B cell (primary cell): ENCODE measurements around the gene ATP11A. TPM values are rescaled to one million over a fixed set of nuclear protein-coding genes. Genes with fewer than 3 reads are reported as not detected.

Experiments
- ATAC-seq: fragments of 200-7000 bp; cut with Tn5 transposase; one replicate; pipeline ENCODE4 v1.10.0; 2021; ENCODE audit warnings: low read depth, mild to moderate bottlenecking, moderate number of reproducible peaks, moderate library complexity
- CTCF ChIA-PET: fragments of 350-600 bp; sonication (Branson Sonifier 250); formaldehyde crosslinking; loops from one replicate; lab custom pipeline; 2021; ENCODE audit warnings: antibody characterized with exemption, inconsistent platforms; lab: Charles Lee
- POLR2A ChIA-PET: fragments of 350-600 bp; sonication (Branson Sonifier 250); formaldehyde crosslinking; loops from one replicate; lab custom pipeline; 2021; ENCODE audit warnings: antibody characterized with exemption; lab: Charles Lee
- DNase-seq: peaks from one replicate; pipeline ENCODE4 v3.0.0; 2013
- H2AFZ ChIP-seq: 2 replicates; pipeline ENCODE4 v1.6.1; 2012; ENCODE audit warnings: mild to moderate bottlenecking, low read depth, low read length; ENCODE audit not compliant: insufficient read depth, poor library complexity, severe bottlenecking
- H3K27ac ChIP-seq, 2 donors: 1 replicate in 1 of 2; 2 replicates in 1 of 2; pipeline ENCODE4 v1.5.1; 2012 to 2013; ENCODE audit warnings: low read length in 2 of 2, mild to moderate bottlenecking in 2 of 2, moderate library complexity in 1 of 2
- H3K27me3 ChIP-seq, 4 experiments: fragments of 200-600 bp in 1 of 4; sonication (generic) in 1 of 4; replicated peaks in 1 of 4; 1 replicate in 2 of 4; 2 replicates in 2 of 4; pipeline versions ENCODE4 v1.6.1 to v1.7.0; 2013 to 2016; ENCODE audit warnings: low read length in 3 of 4, mild to moderate bottlenecking in 2 of 4, mixed read lengths in 1 of 4, moderate library complexity in 1 of 4; ENCODE audit not compliant: insufficient read depth in 4 of 4, control insufficient read depth in 3 of 4; ENCODE audit errors: control extremely low read depth in 1 of 4
- H3K36me3 ChIP-seq, 2 experiments: replicated peaks in 1 of 2; 1 replicate in 1 of 2; 2 replicates in 1 of 2; pipeline versions ENCODE4 v1.6.1 to v1.7.1; 2013; ENCODE audit warnings: low read length in 1 of 2; ENCODE audit not compliant: insufficient read depth in 2 of 2, control insufficient read depth in 1 of 2; ENCODE audit errors: control extremely low read depth in 1 of 2, extremely low read depth in 1 of 2
- H3K4me1 ChIP-seq, 2 donors: fragments of 200-600 bp in 1 of 2; sonication (generic) in 1 of 2; 1 replicate in 1 of 2; 2 replicates in 1 of 2; pipeline versions ENCODE4 v1.5.1 to v1.6.1; 2013 to 2017; ENCODE audit warnings: low read length in 2 of 2; ENCODE audit not compliant: control insufficient read depth in 2 of 2, insufficient read depth in 2 of 2
- H3K4me2 ChIP-seq: replicated peaks from 2 replicates; pipeline ENCODE3; 2012; ENCODE audit warnings: mild to moderate bottlenecking, low read depth, low read length; ENCODE audit not compliant: poor library complexity, severe bottlenecking
- H3K4me3 ChIP-seq, 5 experiments: fragments of 200-600 bp in 1 of 5; sonication (generic) in 1 of 5; 1 replicate in 3 of 5; 2 replicates in 2 of 5; pipeline versions ENCODE4 v1.5.1 to v1.7.0; 2011 to 2016; ENCODE audit warnings: low read length in 4 of 5, mild to moderate bottlenecking in 4 of 5, low read depth in 2 of 5, control low read depth in 1 of 5, moderate library complexity in 1 of 5; ENCODE audit not compliant: insufficient read depth in 1 of 5; ENCODE audit errors: control extremely low read depth in 1 of 5, extremely low read depth in 1 of 5
- H3K79me2 ChIP-seq: fragments of 200-600 bp; sonication (generic); one replicate; pipeline ENCODE4 v1.6.0; 2016; ENCODE audit warnings: low read length; ENCODE audit not compliant: control insufficient read depth, insufficient read depth
- H3K9ac ChIP-seq: fragments of 200-600 bp; sonication (generic); 2 replicates; pipeline ENCODE4 v1.6.1; 2017; ENCODE audit warnings: mild to moderate bottlenecking, low read length, moderate library complexity
- H3K9me3 ChIP-seq, 3 donors: one replicate each; pipeline versions ENCODE4 v1.6.1 to v1.7.1; 2013; ENCODE audit warnings: low read length in 2 of 3; ENCODE audit not compliant: control insufficient read depth in 2 of 3, insufficient read depth in 1 of 3; ENCODE audit errors: control extremely low read depth in 1 of 3
- H4K20me1 ChIP-seq: 2 replicates; pipeline ENCODE4 v1.6.0; 2012; ENCODE audit warnings: mild to moderate bottlenecking, low read length; ENCODE audit not compliant: insufficient read depth, control insufficient read depth, poor library complexity, severe bottlenecking
- H3K27ac Mint-ChIP-seq: one replicate; pipeline ENCODE4 v1.8.0; 2021; ENCODE audit warnings: mixed read lengths
- H3K27me3 Mint-ChIP-seq: one replicate; pipeline ENCODE4 v1.8.0; 2021; ENCODE audit warnings: mixed read lengths
- H3K4me1 Mint-ChIP-seq: one replicate; pipeline ENCODE4 v1.8.0; 2021; ENCODE audit warnings: mixed read lengths
- H3K4me3 Mint-ChIP-seq: one replicate; pipeline ENCODE4 v1.8.0; 2021; ENCODE audit warnings: mixed read lengths
- H3K9me3 Mint-ChIP-seq: one replicate; pipeline ENCODE4 v1.8.0; 2022; ENCODE audit warnings: mixed read lengths; ENCODE audit not compliant: insufficient read depth
- EZH2 ChIP-seq: IDR thresholded peaks from 2 replicates; pipeline ENCODE4 v1.6.1; 2012; ENCODE audit warnings: borderline replicate concordance, low read depth, mild to moderate bottlenecking, moderate library complexity, low read length; ENCODE audit not compliant: insufficient read depth, poor library complexity, severe bottlenecking
- WGBS: methylation state at CpG from one replicate; pipeline ENCODE4 v1.1.5; 2013; ENCODE audit warnings: missing lambda C conversion rate; ENCODE audit not compliant: insufficient coverage; 5-methylcytosine and 5-hydroxymethylcytosine counted together
- intact Hi-C: fragments of 100-400 bp; cut with micrococcal nuclease; formaldehyde crosslinking; loops from one replicate; pipeline ENCODE4 v1.10.0; 2022
- polyA plus RNA-seq: library from polyadenylated mRNA; depleted of rRNA; stranded (reverse); fragments of >200 nt; gene quantifications from 2 replicates; pipeline ENCODE4 v1.2.3, GENCODE V29; 2012
- total RNA-seq, 2 donors: library from RNA; stranded (reverse); fragments of 120-200 nt in 1 of 2; gene quantifications; 1 replicate in 1 of 2; 2 replicates in 1 of 2; pipeline versions ENCODE4 v1.2.3 to v1.2.4, GENCODE V29; 2013 to 2022
- TF ChIP-seq, protein P1 (sequence below): fragments of 200-600 bp; IDR thresholded peaks from one replicate; pipeline ENCODE4 v1.8.0; 2022; ENCODE audit warnings: antibody characterized with exemption, mild to moderate bottlenecking

Gene ATP11A
- total and polyA plus RNA-seq, 2 donors (not counting 1 experiment from before 2014, with no cell fraction given): 36.9 to 60.3 TPM

GRCh38 chr13:112686987-112687386 is 2.9 kb upstream of the ATP11A start:
- no peak overlapping the region for H3K4me3 ChIP-seq
- no peaks in the 10 kb centered on the region for H3K79me2 ChIP-seq
- DNase-seq: no peak
- peaks cover 4% of the 10 kb centered on the region for H4K20me1 ChIP-seq
- H2AFZ ChIP-seq: no peak overlapping the region
- Mint-ChIP-seq H3K4me3 (no peak overlapping the region), H3K27ac (no peak overlapping the region), H3K27me3 (no peaks in the 10 kb centered on the region), H3K9me3 (no peaks in the 10 kb centered on the region), H3K4me1 (peaks cover 28% of the 10 kb centered on the region)
- WGBS: 83% methylated on average over 9 of the region's 9 CpGs
- CTCF ChIA-PET: no interaction called here
- H3K36me3 ChIP-seq: no peaks in the 10 kb centered on the region
- POLR2A ChIA-PET: no interaction called here
- TF ChIP-seq EZH2: no peak
- TF ChIP-seq, protein P1, sequence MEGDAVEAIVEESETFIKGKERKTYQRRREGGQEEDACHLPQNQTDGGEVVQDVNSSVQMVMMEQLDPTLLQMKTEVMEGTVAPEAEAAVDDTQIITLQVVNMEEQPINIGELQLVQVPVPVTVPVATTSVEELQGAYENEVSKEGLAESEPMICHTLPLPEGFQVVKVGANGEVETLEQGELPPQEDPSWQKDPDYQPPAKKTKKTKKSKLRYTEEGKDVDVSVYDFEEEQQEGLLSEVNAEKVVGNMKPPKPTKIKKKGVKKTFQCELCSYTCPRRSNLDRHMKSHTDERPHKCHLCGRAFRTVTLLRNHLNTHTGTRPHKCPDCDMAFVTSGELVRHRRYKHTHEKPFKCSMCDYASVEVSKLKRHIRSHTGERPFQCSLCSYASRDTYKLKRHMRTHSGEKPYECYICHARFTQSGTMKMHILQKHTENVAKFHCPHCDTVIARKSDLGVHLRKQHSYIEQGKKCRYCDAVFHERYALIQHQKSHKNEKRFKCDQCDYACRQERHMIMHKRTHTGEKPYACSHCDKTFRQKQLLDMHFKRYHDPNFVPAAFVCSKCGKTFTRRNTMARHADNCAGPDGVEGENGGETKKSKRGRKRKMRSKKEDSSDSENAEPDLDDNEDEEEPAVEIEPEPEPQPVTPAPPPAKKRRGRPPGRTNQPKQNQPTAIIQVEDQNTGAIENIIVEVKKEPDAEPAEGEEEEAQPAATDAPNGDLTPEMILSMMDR: no peak
- no peak overlapping the region for H3K27ac ChIP-seq
- H3K4me2 ChIP-seq: no peak overlapping the region
- H3K9me3 ChIP-seq: no peaks in the 10 kb centered on the region
- no peak for ATAC-seq
- no peak overlapping the region for H3K9ac ChIP-seq
- peaks cover 15 to 28% of the 10 kb centered on the region in 2 donors for H3K4me1 ChIP-seq
- H3K27me3 ChIP-seq: peaks cover 0 to 4% (median 0%) of the 10 kb centered on the region in 4 experiments
- intact Hi-C loops: no loop called here

- Mint-ChIP-seq H3K27me3 (peaks cover 6% of the 10 kb centered on the region), H3K4me3 (peak overlapping the region; percentile 85), H3K27ac (peak overlapping the region; percentile 85), H3K4me1 (peaks cover 37% of the 10 kb centered on the region), H3K9me3 (no peaks in the 10 kb centered on the region)
- peaks cover 0 to 7% (median 0%) of the 10 kb centered on the region in 4 experiments for H3K27me3 ChIP-seq
- ATAC-seq (no peak), DNase-seq (no peak)
- CTCF ChIA-PET: no interaction called here
- POLR2A ChIA-PET: no interaction called here
- H3K79me2 ChIP-seq: peaks cover 2% of the 10 kb centered on the region
- H3K9me3 ChIP-seq: no peaks in the 10 kb centered on the region
- H3K36me3 ChIP-seq: no peaks in the 10 kb centered on the region
- 82% methylated on average over 5 of the region's 10 CpGs for WGBS
- H3K4me1 ChIP-seq: peaks cover 16 to 29% of the 10 kb centered on the region in 2 donors
- H3K4me2 ChIP-seq: no peak overlapping the region
- TF ChIP-seq, protein P1: no peak
- TF ChIP-seq EZH2: no peak
- intact Hi-C loops: no loop called here
- H3K4me3 ChIP-seq: no peak overlapping the region
- H3K9ac ChIP-seq: no peak overlapping the region
- no peak overlapping the region for H3K27ac ChIP-seq
- peak overlapping the region; percentile 80 for H2AFZ ChIP-seq
- H4K20me1 ChIP-seq: peaks cover 8% of the 10 kb centered on the region
Measured at GRCh38 chr13:112687836-112688559, 1.8 kb upstream of the ATP11A start.
